AG04449 (cell line): ENCODE measurements around the gene OR2AG1.
"Not testable (repeated sequence)": the region's sequence is repeated elsewhere in the genome, so short reads cannot be mapped to it uniquely, and the experiment has no call there.

Experiments
- CTCF ChIA-PET: fragments of 350-600 bp; formaldehyde crosslinking; extraction: SDS; loops from one replicate; lab custom pipeline; 2021; ENCODE audit warnings: antibody characterized with exemption; lab: Yijun Ruan, JAX
- POLR2A ChIA-PET: fragments of 400-600, 350-600 bp; formaldehyde crosslinking; extraction: SDS; loops from one replicate; lab custom pipeline; 2020; ENCODE audit warnings: antibody characterized with exemption, inconsistent platforms; lab: Yijun Ruan, JAX
- DNase-seq: peaks from one replicate; pipeline ENCODE4 v3.0.0-alpha.2; 2010; ENCODE audit warnings: low read depth, low spot score
- H3K4me3 ChIP-seq: 2 replicates; pipeline ENCODE4 v1.5.1; 2011; ENCODE audit warnings: low read depth, mild to moderate bottlenecking, control low read depth, low read length
- TF ChIP-seq, protein P1 (sequence below): IDR thresholded peaks from one replicate; pipeline ENCODE4 v1.5.1; 2011; ENCODE audit warnings: mild to moderate bottlenecking, moderate library complexity, low read length, control low read depth, inconsistent platforms; ENCODE audit not compliant: insufficient read depth; ENCODE audit errors: missing control alignments

The OR2AG1 gene

DNA sequence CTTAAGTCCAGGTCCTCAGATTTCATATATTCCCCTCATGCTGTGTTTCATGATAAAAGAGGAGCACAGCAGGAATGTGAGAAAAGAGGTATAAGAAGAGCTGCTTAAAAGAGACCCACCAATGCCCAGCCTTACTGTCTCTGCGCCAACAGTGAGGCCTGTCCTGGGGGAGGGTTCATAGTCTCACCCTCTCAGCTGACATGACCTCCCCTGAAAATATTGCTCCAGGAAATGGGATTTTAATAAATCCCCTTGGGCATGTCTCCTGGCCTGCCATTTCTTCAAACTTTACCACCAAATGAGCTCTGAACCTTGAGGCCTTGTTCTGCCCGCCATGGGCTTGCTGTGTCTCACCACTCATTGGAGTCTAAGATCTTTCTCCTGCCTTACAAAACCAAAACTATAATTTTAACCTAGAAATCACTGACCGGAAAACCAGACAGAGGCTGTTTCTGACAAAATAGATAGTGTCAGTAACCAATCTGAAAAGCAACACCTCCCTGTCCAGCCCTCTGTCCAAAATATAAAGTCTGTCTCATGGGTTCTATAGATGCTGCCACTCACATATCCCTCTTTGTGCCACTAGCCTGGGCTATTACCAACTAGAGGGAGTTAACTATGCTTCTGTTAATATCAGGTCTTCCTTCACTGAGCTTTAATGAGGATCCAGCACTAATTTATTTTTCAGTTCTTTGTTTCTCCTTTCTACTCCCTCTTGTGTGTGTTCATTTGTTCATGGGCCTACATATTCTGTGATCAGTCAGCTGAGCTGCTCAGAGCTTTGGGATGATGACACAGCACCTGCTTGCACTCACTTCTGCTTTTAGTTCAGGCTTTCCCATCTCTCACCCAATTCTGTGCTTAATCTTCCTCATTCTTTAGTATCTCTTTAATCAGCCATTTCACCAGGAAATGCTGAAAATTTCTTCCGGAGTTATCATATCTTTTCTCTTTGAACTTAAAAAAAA is 10.6 kb upstream of the OR2AG1 start, which contains the start of gene OR2AG2:
Gene OR2AG2 (minus strand): TSS at position 51 of the 968 bp plus-strand sequence. CDS start 3,019 bp downstream, outside the sequence.
- ChIA-PET POLR2A (no interaction called here), CTCF (interaction anchor here (1.7 kb wide), 1 partner anchor 15 kb away, joined by 4 read pairs; no protein-coding TSS in a partner anchor)
- no peak within 1 kb of the TSS for H3K4me3 ChIP-seq
- no peak for DNase-seq
- TF ChIP-seq, protein P1, sequence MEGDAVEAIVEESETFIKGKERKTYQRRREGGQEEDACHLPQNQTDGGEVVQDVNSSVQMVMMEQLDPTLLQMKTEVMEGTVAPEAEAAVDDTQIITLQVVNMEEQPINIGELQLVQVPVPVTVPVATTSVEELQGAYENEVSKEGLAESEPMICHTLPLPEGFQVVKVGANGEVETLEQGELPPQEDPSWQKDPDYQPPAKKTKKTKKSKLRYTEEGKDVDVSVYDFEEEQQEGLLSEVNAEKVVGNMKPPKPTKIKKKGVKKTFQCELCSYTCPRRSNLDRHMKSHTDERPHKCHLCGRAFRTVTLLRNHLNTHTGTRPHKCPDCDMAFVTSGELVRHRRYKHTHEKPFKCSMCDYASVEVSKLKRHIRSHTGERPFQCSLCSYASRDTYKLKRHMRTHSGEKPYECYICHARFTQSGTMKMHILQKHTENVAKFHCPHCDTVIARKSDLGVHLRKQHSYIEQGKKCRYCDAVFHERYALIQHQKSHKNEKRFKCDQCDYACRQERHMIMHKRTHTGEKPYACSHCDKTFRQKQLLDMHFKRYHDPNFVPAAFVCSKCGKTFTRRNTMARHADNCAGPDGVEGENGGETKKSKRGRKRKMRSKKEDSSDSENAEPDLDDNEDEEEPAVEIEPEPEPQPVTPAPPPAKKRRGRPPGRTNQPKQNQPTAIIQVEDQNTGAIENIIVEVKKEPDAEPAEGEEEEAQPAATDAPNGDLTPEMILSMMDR = no peak

DNA sequence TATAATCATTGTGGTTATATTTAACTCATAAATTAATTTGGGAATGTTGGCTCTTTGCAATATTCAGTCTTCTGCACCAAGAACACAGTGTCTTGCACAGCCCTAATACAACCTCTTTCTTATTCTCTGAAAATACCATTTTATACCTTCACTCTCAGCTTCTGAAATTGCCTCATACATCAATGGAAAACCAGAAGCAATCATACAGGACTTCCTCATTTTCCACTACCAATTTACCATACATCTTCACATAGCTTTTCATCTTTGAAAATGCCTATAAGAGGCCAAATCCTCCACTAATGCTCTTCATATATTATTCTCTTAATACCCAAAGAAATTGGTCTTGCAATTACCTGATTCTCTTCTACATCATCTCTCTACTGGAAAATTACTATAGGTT is 4.3 kb upstream of the OR2AG1 start:
- TF ChIP-seq, protein P1 = no peak
- no peak for DNase-seq
- ChIA-PET CTCF (interaction anchor here (0.9 to 1.8 kb wide), 3 partner anchors 23 to 34 kb away, joined by 3 to 6 read pairs (median 3); no protein-coding TSS in a partner anchor), POLR2A (no interaction called here)
- H3K4me3 ChIP-seq = no peak overlapping the region

DNA sequence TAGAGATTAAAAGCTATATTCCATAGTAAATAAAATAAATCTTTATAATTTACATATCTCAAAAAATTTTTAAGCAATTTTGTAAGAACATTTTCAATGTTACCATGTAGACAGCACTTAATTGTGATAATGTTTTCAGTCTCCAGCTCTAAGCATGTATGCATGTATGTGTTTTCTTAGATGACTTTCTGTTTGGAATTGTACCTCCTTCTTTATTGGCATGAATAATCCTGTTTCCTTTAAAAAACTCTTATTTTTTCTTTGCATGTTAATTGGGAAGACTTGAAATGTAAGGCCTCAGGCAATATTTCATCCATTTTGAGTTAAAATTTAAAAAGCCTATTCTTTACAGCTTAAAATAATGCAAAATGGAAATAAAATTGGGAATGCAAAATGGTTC is 2.0 kb upstream of the OR2AG1 start:
- CTCF ChIA-PET = interaction anchor here (0.8 to 1.6 kb wide), 3 partner anchors 24 to 31 kb away, joined by 3 to 5 read pairs (median 5); no protein-coding TSS in a partner anchor
- POLR2A ChIA-PET = no interaction called here
- TF ChIP-seq, protein P1 = no peak
- no peak overlapping the region for H3K4me3 ChIP-seq
- no peak for DNase-seq

DNA sequence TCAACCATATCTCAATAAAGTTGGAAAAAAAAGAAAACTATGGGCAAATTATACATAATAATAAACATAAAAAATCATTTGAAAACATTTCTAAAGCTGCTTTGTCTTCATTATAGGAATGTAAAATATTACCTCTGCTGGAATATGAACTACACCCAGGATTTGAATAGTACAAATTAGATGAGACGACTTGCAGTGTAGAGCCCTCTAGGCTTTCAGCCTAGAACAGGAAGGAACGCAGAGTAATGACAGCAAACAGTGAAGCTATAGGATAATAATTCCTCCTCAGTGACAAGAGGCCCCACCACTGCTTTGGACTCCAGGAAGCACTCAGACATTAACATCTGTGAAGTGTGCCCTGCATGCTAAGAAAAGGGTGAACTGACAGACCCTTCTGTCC is 7.7 kb downstream of the OR2AG1 start:
- TF ChIP-seq, protein P1 = no peak
- POLR2A ChIA-PET = no interaction called here
- H3K4me3 ChIP-seq = no peak overlapping the region
- CTCF ChIA-PET = interaction anchor here (1.8 kb wide), 1 partner anchor 22 kb away, joined by 6 read pairs; no protein-coding TSS in a partner anchor
- no peak for DNase-seq

DNA sequence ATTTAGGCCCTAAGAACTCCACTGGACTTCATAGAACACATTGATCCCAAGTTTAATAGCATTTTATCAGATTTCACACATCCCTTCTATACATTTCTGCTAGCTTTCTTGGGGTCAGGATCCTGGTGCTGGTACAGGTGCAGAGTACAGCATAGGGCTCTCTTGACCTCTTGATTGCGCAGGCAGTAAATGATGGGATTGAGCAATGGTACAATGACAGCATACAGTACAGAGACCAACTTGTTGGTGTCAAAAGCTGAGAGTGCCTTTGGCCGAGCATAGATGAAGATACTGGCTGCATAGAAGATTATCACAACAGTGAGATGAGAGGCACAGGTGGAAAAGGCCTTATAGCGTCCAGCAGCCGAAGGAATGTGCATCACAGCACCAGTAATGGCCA is 11.8 kb downstream of the OR2AG1 start:
- no peak overlapping the region for H3K4me3 ChIP-seq
- ChIA-PET CTCF (no interaction called here), POLR2A (no interaction called here)
- TF ChIP-seq, protein P1 = no peak
- no peak for DNase-seq

DNA sequence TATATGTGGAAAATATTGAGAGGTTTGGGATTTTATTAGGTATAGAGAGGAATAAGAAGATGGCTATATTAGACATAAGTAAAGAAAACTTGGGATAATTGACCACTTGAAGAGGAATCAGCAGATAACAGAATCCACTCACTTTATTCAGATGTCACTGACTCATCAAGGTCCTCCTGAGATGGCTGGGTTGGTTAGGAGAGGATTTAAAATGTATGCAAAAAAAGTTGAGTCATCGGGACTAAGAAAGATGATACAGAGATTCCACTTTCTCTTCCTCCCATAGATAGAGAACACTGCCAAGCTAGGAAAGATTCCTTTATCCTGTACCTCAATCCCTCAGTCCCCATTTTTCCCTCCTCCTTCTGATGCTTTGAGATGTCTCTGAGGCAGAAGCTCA is 16.6 kb downstream of the OR2AG1 start, which contains the start of gene OR6A2:
Gene OR6A2 (minus strand): TSS at position 288 of the 400 bp plus-strand sequence. CDS start 3,981 bp downstream, outside the sequence.
- ChIA-PET CTCF (interaction anchor here (2.5 kb wide), 1 partner anchor 13 kb away, joined by 11 read pairs; no protein-coding TSS in a partner anchor), POLR2A (no interaction called here)
- H3K4me3 ChIP-seq = no peak within 1 kb of the TSS
- TF ChIP-seq, protein P1 = no peak
- no peak for DNase-seq

DNA sequence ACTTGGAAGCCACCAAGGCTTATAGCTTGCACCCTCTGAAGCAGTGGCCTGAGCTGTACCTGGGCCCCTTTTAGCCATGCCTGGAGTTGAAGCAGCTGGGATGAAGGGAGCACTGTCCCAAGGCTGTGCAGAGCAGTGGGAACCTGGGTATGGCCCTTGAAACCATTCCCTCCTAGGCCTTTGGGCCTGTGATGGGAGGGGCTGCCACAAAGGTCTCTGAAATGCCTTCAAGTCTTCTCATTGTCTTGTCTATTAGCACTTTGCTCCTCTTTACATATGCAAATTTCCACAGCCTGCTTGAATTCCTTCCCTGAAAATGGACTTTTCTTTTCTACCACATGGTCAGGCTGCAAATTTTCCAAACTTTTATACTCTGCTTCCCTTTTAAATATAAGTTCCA is 18.3 kb downstream of the OR2AG1 start:
- POLR2A ChIA-PET, H3K4me3 ChIP-seq, DNase-seq: not testable (repeated sequence)
- CTCF ChIA-PET = interaction anchor here (2.5 kb wide), 1 partner anchor 11 kb away, joined by 11 read pairs; no protein-coding TSS in a partner anchor
